Lower lobe of right lung (tissue), 2 donors: ENCODE results near the gene ABCB7. TPM values are rescaled to one million over a fixed set of nuclear protein-coding genes. Genes with fewer than 3 reads are reported as not detected.
"Not testable (repeated sequence)": the region's sequence is repeated elsewhere in the genome, so short reads cannot be mapped to it uniquely, and the experiment has no call there.

Source experiments
- ATAC-seq, 2 donors: fragments of 200-7000 bp; cut with Tn5 transposase; one replicate each; pipeline ENCODE4 v1.9.1; 2020 to 2022; ENCODE audit warnings: mild to moderate bottlenecking in 2 of 2, moderate library complexity in 2 of 2
- DNase-seq: peaks from one replicate; pipeline ENCODE4 v3.0.0-alpha.2; 2020
- H3K27ac ChIP-seq: fragments of 200-600 bp; one replicate; pipeline ENCODE4 v1.8.0; 2022
- H3K27me3 ChIP-seq: fragments of 200-600 bp; one replicate; pipeline ENCODE4 v1.8.0; 2022; ENCODE audit warnings: low read depth
- H3K36me3 ChIP-seq: fragments of 200-600 bp; one replicate; pipeline ENCODE4 v1.8.0; 2022; ENCODE audit warnings: mild to moderate bottlenecking
- H3K4me1 ChIP-seq: fragments of 200-600 bp; one replicate; pipeline ENCODE4 v1.8.0; 2022
- H3K4me3 ChIP-seq: fragments of 200-600 bp; one replicate; pipeline ENCODE4 v1.8.0; 2022; ENCODE audit warnings: mild to moderate bottlenecking
- H3K9me3 ChIP-seq: fragments of 200-600 bp; one replicate; pipeline ENCODE4 v1.8.0; 2022
- intact Hi-C: fragments of 100-400 bp; cut with DNase I; formaldehyde crosslinking; loops from one replicate; pipeline ENCODE4 v1.11.0; 2022
- long read RNA-seq: library from polyadenylated mRNA; unstranded; transcript quantifications from one replicate; pipeline ENCODE4 v2.0.0, GENCODE V29; 2021
- total RNA-seq: library from RNA; stranded (reverse); fragmentation: NEBNext Ultra II Directional; extraction: Animal tissue kit (Norgen Biotek cat#: 25700); gene quantifications from one replicate; pipeline ENCODE4 v1.2.1, GENCODE V29; 2021
- TF ChIP-seq, protein P1 (sequence below): fragments of 200-600 bp; IDR thresholded peaks from one replicate; pipeline ENCODE4 v1.8.0; 2022; ENCODE audit warnings: antibody characterized with exemption, mild to moderate bottlenecking
- donor health status: DM: no; HTN: yes; CAD: no; lungs with severe emphysema.

The ABCB7 gene
- 30.1 TPM for total RNA-seq
- long read RNA-seq, full-length matches to known transcripts: 15 of 24 reads
- long read RNA-seq, partial matches to known transcripts: 2 of 24 reads
- long read RNA-seq, other reads (novel, unspliced or antisense): 7 of 24 reads

DNA sequence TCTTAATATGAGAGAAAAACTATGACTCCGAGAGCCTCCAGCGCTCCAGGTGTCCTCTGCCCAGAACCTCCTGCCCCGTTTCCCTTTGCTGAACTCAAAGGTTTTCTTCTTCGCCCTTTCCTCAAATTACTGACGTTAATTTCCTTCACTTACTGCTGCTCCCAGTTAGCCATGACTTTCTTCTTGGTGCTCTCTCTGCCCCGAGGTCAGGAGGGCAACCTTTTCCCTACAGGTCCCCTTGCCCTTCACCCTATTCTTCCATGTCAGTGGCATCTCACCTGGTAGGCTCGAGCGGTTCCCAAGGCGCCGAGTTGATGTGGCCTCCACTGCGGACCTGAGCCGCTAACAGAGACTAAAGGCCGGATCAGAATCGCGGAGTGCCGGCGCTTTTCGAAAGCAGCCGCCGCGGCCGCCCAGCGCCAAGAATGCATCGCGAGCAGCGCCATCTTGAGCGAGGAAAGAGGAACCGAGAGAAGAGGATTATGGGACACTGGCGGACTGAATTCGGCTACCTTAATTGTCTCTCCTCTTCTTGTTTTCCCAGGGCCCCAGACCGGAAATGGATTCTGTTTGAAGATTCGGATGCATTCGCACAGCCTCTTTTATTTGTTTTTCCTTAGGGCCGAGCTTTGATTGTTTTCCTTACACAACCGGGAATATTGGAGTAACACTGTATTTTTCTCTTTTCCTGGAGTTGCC, at the start of gene ABCB7:
TSS of gene ABCB7 (minus strand) at position 457 of the 699 bp plus-strand sequence. CDS start at position 446, 11 bp downstream.
- no peaks in the 10 kb centered on the region for H3K9me3 ChIP-seq
- H3K4me3 ChIP-seq: peak within 1 kb of the TSS; percentile 70
- H3K27me3 ChIP-seq: no peaks in the 10 kb centered on the region
- DNase-seq (peak; percentile 56), ATAC-seq (peak; percentile 93 to 97)
- TF ChIP-seq, protein P1, sequence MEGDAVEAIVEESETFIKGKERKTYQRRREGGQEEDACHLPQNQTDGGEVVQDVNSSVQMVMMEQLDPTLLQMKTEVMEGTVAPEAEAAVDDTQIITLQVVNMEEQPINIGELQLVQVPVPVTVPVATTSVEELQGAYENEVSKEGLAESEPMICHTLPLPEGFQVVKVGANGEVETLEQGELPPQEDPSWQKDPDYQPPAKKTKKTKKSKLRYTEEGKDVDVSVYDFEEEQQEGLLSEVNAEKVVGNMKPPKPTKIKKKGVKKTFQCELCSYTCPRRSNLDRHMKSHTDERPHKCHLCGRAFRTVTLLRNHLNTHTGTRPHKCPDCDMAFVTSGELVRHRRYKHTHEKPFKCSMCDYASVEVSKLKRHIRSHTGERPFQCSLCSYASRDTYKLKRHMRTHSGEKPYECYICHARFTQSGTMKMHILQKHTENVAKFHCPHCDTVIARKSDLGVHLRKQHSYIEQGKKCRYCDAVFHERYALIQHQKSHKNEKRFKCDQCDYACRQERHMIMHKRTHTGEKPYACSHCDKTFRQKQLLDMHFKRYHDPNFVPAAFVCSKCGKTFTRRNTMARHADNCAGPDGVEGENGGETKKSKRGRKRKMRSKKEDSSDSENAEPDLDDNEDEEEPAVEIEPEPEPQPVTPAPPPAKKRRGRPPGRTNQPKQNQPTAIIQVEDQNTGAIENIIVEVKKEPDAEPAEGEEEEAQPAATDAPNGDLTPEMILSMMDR: peak; percentile 25
- intact Hi-C loops: no loop called here
- peak within 1 kb of the TSS; percentile 81 for H3K27ac ChIP-seq
- H3K4me1 ChIP-seq: peaks cover 7% of the 10 kb centered on the region
- H3K36me3 ChIP-seq: no peaks in the 10 kb centered on the region

DNA sequence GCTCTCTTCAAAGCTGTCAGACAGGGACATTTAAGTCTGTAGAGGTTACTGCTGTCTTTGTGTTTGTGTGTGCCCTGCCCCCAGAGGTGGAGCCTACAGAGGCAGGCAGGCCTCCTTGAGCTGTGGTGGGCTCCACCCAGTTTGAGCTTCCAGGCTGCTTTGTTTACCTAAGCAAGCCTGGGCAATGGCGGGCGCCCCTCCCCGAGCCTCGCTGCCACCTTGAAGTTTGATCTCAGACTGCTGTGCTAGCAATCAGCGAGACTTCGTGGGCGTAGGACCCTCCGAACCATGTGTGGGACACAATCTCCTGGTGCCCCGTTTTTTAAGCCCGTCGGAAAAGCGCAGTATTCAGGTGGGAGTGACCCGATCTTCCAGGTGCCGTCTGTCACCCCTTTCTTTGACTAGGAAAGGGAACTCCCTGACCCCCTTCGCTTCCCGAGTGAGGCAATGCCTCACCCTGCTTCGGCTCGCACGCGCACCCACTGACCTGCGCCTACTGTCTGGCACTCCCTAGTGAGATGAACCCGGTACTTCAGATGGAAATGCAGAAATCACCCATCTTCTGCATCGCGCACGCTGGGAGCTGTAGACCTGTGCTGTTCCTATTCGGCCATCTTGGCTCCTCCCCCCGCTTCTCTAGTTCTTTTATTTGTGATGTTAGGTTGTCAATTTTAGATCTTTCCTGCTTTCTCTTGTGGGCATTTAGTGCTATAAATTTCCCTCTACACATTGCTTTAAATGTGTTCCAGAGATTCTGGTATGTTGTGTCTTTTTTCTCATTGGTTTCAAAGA, 32.5 kb upstream of the ABCB7 start:
- H3K9me3 ChIP-seq, H3K27me3 ChIP-seq, intact Hi-C loops, H3K4me3 ChIP-seq, H3K36me3 ChIP-seq, H3K4me1 ChIP-seq, DNase-seq, H3K27ac ChIP-seq, ATAC-seq: not testable (repeated sequence)

DNA sequence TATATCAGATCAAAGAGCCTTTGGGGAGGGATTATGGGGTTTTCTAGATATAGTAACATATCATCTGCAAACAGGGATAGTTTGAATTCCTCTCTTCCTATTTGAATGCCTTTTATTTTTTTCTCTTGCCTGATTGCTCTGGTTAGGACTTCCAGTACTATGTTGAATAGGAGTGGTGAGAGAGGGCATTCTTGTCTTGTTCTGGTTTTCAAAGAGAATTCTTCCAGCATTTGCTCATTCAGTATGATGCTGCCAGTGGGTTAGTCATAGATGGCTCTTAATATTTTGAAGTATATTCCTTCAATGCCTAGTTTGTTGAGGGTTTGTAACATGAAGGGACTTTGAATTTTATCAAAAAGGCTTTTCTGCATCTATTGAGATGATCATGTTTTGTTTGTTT, 25.6 kb upstream of the ABCB7 start:
- no peaks in the 10 kb centered on the region for H3K27me3 ChIP-seq
- ATAC-seq (no peak), DNase-seq (no peak)
- no peaks in the 10 kb centered on the region for H3K4me1 ChIP-seq
- H3K36me3 ChIP-seq: no peaks in the 10 kb centered on the region
- intact Hi-C loops: no loop called here
- no peak overlapping the region for H3K4me3 ChIP-seq
- no peaks in the 10 kb centered on the region for H3K9me3 ChIP-seq
- no peak overlapping the region for H3K27ac ChIP-seq
- TF ChIP-seq, protein P1: no peak

DNA sequence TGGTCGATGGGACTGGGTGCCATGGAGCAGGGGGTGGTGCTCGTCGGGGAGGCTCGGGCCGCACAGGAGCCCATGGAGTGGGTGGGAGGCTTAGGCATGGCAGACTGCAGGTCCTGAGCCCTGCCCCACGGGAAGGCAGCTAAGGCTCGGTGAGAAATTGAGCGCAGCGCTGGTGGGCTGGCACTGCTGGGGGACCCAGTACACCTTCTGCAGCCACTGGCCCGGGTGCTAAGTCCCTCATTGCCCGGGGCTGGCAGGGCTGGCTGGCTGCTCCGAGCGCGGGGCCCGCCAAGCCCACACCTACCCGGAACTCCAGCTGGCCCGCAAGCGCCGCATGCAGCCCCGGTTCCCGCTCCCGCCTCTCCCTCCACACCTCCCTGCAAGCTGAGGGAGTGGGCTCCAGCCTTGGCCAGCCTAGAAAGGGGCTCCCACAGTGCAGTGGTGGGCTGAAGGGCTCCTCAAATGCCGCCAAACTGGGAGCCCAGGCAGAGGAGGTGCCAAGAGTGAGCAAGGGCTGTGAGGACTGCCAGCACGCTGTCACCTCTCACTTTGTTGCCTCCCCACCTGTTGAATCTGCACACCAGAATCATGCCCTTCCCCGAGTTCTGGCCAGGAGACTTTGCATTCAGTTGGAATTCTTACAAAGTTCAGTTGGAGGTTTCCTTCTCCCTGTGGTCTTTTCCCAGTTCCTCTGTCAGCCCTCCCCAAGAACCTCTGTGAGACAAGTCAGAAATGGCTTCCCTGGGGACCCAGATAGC, 23.6 kb upstream of the ABCB7 start:
- H3K4me3 ChIP-seq, ATAC-seq, intact Hi-C loops, DNase-seq, H3K4me1 ChIP-seq, H3K36me3 ChIP-seq, H3K9me3 ChIP-seq, H3K27me3 ChIP-seq, H3K27ac ChIP-seq: not testable (repeated sequence)

DNA sequence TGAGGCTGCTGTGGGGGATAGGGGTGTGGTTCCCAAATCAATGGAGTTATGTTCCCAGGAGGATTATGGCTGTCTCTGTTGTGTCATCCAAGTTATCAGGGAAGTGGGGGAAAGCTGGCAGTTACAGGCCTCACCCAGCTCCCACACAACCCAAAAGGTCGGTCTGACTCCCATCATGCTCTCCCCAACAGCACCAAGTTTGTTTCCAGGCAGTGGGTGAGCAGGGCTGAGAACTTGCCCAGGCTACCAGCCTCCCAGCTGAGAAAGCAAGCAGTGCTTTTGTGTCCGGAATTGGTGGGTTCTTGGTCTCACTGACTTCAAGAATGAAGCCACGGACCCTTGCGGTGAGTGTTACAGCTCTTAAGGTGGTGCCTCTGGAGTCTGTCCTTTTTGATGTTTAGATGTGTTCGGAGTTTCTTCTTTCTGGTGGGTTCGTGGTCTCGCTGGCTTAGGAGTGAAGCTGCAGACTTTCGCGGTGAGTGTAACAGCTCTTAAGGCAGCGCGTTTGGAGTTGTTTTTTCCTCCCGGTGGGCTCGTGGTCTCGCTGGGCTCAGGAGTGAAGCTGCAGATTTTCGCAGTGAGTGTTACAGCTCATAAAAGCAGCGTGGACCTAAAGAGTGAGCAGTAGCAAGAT, 16.3 kb upstream of the ABCB7 start:
- intact Hi-C loops, H3K4me1 ChIP-seq, H3K36me3 ChIP-seq, H3K9me3 ChIP-seq, ATAC-seq, H3K27me3 ChIP-seq, H3K27ac ChIP-seq, H3K4me3 ChIP-seq, DNase-seq: not testable (repeated sequence)

DNA sequence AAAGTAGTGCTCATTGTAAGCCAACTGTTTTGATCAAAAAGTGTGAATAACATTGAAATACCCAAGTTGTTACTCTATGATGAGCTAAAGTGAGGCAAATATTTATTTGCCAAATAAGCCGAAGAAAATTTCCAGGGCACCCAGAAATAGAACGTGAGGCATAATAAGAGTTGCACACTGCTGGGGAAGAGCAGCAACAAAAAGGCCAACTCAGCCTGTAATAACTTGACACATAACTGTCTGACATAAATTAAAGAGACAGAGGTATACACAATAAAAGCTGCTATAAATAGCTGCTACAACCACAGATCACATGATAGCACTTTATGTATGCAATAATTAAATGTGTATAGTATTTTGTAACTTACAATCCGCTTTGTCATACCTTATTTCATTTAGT, 2.0 kb upstream of the ABCB7 start:
- Histone ChIP-seq H3K4me3 (no peak overlapping the region), H3K27me3 (no peaks in the 10 kb centered on the region), H3K36me3 (no peaks in the 10 kb centered on the region), H3K27ac (no peak overlapping the region), H3K4me1 (peaks cover 7% of the 10 kb centered on the region), H3K9me3 (no peaks in the 10 kb centered on the region)
- TF ChIP-seq, protein P1: no peak
- intact Hi-C loops: no loop called here
- DNase-seq (no peak), ATAC-seq (no peak)
